HS-5 (cell line): ENCODE data around the gene FRAT1.

Experiments
- DNase-seq: peaks from one replicate; pipeline ENCODE4 v3.0.0-alpha.2; 2012; ENCODE audit warnings: low read depth

The FRAT1 gene

DNA sequence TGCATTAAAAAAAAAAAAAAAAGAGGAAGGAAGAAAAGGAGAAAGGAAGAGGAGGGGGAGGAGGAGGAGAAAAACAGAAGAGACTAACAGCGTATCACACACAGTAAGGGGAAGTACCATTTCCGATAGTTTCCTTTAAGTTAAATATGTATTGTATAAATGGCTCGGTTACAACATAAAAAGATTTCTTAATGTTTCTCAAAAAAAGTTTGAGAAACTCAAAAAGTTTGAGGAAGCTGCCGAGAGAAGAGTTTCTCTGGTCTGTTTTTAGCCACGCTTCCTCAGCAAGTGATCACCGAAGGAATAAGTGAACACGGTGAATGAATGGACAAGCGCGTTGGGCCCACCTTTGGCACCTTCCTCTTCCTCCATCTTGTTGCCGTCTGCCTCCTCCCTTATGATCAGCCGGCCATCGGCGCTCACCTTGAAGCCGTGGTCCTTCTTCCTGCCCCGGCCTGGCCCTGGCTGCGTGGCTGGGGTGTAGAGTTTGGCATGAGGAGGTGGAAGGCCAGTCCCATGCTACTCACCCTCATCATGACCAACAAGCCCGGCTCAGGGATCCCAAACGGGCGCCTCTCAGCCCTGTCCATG lies 46.8 kb downstream of the FRAT1 start:
- no peak for DNase-seq

DNA sequence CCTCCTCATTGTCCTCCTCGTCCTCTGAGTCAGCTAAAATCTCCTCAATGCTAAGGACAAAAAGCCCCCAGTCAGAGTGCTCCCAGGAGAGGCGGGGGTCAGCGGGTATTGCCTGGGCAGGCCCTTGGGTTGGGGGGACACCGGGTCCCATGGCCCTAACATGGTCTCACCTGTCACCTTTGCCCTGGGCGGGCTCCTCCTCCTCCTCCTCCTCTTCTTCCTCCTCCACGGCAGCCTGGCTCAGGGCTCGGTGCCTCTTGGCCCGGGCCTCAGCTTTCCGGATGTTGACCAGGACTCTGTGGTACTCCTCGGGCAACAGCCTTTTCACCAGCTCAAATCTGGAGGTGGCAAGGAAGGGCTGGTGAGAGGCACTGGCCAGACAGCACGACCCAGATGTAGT lies 47.5 kb downstream of the FRAT1 start:
- no peak for DNase-seq

DNA sequence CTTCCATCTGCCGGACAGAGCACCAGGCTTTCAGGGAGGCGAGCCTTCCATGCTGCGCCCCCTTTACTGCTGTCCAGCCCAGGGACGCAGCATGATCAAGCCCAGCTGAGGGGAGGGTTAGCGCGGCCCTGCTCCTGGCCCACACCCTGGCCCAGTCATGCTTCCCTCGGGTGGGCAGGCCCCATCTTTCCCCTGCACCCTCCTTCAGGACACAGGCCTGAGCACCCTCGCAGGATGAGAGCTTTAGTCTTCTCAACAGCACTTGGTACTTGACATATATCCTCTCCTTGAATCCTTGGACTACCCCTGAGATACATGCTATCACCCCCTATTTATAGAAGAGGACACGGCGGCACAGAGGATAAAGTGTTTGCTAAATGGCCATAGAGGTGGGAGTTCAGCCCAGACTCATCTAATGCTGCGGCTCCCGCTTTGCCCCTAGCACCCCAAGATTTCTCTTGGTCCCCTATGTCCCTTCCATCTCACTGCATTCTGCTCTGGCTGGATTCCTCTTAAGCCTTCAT lies 48.1 kb downstream of the FRAT1 start:
- DNase-seq, result no peak
